Forelimb muscle (tissue), 1 donor: Measurements from ENCODE around the gene AFDN. TPM values are rescaled to one million over a fixed set of nuclear protein-coding genes. Genes with fewer than 3 reads are reported as not detected.

Experiments
- DNase-seq: peaks from one replicate; pipeline ENCODE4 v3.0.0-alpha.2; 2013; ENCODE audit warnings: low read depth
- polyA plus RNA-seq: library from polyadenylated mRNA; unstranded; fragments of 120-200 nt; gene quantifications from one replicate; pipeline ENCODE4 v1.2.1, GENCODE V29; 2013; ENCODE audit not compliant: insufficient read length

Gene AFDN
- polyA plus RNA-seq, 1 donor = 45.7 TPM

DNA sequence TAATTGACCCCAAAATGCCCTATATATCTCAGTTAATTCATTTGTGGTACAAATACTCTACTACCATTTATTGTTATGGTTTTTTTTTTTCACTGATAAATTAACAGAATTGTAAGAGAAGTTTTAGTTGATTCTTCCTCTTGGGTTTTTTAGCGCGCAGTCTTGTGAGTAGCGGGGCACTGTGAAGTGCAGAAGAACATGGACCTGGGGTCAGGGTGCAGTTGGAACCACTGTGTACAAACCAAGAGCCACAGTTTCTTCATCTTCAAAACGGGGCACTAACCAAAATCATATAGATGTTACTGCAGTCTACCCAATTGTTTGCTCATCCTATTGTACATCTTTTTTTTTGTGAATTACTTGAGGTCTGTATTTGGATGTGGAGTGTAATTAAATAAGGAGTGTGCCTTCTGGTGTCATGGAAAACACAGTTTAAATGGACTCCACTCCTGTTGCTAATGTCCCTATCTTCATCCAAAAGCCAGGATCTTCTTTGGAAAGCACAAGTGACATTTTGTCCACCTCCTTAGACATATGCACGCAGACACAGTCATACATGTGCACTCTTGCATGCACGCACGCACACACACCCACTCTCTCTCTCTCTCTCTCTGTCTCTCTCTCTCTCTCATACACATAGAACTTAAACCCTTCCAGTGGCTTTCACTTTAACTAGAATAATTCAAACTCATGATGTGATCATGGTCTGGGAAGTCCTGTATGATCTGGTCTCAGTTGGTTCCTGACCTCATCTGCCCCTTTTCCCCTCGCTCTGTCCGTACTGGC lies 51.5 kb downstream of the AFDN start:
- no peak for DNase-seq

DNA sequence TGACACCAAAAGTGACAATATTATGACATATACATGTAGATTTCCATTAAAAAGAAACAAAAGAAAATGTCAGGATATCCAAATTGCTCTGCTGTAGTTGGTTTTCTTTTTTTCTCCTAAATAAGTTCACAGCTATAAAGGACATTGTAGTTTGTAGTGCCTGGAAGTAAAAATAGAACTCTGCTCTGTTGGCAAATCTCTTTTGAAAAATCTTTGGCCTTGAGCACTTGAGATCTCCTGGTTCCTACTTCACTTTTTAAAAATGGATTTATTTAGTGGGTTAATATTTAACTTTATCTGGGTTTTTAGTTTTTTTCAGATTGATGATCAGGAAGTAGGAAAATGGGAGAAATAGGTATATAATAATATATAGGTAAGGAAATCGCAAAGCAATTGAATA lies 52.9 kb downstream of the AFDN start:
- no peak for DNase-seq

DNA sequence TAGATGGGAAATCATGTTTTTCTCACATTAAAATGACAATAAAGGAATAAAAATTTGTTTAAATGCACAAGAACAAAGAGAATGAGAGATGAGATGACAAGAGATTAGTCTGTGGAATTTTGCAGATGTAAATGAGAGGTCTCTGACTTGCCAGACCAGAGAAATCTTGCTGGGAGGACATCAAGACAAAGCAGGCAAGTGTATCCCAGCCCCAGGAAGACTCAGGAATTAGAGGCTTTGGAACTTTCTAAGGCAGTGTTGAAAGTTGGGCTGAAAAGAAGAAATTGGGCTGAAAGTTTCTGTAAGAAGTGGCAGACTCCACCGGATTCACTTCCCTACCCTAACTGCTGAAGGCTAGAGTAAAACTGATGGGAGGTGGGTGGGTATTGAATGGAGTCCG lies 54.6 kb downstream of the AFDN start:
- no peak for DNase-seq

DNA sequence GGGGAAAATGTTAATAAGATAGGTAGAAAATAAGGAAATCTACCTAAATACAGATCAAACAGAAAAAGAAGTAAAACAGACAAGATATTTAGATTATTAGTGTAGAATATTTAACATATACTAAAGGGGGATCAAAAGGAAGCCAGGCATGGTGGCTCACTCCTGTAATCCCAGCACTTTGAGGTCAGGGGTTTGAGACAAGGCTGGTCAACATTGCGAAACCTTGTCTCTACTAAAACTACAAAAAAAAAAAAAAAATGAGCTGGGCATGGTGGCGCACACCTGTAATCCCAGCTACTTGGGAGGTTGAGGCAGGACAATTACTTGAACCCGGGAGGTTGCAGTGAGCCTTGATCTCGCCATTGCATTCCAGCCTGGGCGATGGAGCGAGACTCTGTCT lies 55.5 kb downstream of the AFDN start:
- no peak for DNase-seq

DNA sequence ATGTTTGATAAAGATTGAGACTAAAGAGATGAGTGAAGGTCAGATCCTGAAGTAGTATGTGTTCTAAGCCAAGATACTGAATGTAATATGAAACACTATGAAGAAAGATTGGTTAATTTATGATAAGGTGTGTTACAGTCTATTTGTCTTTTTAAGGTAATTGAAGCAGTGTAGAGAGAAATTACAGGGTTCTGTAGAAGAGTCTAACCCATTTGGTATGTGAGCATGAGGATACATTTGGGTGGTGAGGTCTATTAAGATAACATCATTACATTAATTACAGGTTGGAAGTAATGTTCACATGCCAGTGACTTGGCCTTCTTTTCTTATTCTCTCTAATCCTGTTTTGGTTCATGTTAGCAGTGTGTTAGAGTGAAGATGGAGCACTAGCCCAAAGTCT lies 61.4 kb downstream of the AFDN start:
- DNase-seq = no peak

DNA sequence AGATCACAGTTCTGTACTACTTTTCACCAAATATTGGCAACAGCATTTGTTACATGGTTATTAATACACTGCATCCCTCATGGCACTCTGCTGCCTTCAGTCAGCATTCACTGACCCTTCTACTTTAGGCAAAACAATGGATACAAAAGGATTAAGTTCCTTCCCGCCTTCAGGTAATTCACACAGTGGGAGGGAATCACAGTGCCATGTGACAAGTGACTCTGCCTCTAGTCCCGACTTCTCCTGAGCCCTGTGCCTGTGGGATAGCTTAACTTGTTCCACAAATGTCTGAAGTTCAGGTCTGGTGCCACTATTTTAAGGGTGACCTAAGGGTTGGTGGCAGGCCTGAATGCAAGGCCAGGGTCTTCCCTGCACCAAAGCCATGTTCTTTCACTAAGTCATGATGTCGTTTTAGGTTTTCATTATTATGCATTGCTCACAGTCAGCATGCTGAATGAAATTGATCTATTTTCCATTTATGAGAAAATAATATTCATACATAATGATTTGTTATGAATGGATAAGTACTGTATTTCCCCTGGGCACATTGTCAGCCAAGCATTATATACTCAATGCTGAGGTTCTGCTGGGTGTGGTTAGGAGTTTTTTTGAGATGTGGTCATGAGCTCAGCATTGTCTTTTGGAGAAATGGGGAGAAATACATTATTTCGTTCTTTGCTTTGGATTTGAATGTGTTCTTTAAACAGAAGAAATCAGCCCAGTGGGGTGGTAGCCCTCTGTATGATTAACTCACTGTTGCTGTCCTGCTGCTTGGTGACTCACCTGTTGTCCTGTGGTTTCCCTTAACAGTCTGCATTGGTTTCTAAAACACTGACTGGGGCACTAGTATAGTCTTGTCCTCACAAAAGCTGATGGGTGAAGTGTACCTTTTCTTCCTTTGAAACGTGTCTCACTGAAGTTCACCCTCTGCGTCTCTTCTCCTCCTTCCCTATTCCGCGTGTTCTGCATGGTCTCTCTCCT lies 66.4 kb downstream of the AFDN start:
- DNase-seq = peak; percentile 9

DNA sequence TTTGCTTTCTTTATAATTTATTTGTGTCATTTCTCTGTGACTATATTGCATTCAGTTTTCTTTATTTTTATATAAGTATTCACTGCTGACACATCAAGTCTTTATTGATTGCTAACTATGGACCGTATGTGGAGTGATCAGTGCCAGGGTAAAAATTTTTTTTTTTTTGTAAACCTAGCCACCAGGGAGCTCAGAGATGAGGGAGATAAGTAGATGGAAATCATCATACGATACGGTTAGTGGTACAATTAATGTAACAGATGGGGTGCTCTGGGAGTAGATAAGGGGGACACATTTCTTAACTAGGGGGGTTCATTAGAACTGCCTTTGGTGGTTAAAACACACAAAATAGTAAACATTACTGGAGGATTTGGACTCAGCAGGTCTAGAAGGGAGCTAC lies 68.3 kb downstream of the AFDN start:
- DNase-seq = no peak

DNA sequence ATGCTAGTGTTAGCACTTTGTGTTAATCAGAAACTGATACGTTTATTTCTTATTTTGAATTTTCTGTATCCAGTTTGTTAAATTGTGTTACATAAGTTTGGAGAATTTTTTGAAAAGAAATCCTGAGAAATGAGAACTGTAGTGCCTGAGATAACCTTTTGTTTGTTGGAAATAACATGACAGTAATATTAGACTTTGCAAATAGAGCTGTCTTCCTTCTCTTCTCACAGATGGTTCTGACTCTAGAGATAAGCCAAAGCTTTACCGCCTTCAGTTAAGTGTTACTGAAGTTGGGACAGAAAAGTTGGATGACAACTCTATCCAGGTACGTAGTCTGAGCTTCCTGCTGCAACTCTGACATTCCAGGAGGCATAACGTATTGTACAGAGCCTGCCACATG lies 69.9 kb downstream of the AFDN start:
- no peak for DNase-seq

DNA sequence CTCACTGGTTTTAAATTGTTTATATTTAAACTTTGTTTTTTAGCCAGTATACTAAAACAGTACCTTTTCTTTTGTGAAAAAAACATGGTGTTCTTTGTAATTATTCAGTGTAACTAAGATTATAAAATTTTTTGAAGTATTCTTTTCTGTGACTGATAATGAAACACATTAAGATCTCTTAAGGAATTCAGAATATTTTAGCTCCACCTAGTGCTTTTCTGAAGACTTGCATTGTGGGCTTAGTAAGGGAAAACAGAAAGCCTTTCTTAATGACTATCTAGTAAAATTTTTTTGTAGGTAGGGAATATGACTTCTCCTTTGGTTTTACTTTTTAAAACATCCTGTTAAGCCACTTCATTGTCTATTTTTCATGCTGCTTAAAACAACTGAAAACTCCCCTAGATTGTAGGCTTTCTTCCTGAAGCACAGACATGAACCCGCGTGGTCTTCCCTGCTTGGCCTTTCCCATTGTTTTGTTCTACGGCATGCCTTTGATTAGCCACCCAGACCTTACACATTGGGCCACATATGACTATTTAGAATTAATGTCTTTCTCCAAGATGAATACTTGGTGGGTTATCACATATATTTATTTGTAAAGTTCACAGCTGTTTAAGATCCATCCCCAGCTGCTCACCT lies 72.1 kb downstream of the AFDN start:
- peak; percentile 6 for DNase-seq

DNA sequence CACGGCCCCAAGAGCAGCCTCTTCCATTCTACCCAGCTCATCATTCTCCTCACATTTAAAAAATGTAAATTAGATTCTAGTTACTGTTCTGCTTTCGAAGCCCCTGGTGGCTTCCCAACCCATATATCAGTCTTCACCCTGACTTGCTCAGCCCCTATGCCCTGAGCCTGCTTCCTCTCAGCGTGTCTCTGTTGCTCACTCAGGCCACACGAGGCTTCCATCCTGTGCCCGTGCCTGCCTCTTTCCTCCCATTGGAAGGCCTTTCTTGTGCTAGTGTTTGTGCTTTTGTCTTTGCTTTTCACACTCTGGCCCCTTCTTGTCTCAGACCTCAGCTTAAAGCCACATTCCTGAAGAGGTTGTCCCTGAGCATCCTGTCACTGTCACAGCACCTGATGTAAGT lies 78.1 kb downstream of the AFDN start:
- DNase-seq = no peak

DNA sequence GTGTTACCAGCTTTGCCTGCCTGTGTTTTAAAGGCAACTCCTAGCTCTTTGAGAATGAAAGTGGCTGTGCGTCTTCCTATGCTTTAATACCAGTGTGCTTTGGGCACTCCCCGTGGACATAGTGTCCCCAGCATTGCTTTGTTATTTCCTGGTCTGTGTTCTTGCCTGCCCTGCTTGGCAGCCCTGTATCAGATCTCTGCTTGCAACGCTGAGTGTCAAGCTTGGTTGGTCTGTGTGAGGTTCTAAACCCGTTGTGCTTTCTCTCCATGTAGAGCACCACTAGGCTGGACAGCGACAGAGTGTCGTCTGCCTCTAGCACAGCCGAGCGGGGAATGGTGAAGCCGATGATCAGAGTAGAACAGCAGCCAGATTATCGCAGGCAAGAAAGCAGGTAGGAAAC lies 80.2 kb downstream of the AFDN start:
- no peak for DNase-seq

DNA sequence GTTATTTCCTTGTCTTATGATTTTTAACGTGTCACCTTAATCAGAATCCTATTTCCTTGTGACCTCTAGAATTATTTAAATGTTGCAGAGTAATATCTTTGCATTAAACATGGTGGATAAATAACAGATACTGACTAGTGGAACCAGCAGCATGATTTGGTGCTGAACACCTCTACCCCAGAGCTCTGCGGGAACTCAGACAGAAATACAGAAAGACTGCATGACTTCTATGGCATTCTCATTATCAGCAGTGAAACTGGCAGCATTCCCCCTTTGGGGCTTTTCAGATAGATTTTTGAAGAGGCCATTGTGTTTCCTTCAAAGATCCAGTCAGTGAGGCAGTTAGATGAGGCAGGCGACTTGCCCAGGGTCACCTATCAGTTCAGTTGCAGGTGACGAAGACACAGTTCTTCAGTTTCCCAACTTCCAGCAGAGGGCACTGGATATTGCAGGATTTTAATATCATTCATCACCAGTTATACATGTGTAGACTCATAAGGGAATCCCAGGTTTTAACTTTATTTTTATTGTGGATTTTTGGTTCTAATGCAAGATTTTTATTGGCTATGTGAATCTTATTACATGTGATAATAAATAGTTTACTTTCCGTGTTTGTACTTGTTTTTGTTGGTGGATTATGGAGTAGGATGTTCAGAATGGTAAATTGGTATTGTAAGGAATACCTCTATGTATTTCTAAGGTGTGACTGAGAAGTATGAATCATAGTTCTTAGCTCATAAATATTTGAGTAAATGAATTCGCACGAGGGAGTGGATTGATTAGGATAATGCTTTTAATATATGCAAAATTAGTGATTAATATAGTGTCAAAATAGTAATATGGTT lies 81.3 kb downstream of the AFDN start:
- DNase-seq = no peak

DNA sequence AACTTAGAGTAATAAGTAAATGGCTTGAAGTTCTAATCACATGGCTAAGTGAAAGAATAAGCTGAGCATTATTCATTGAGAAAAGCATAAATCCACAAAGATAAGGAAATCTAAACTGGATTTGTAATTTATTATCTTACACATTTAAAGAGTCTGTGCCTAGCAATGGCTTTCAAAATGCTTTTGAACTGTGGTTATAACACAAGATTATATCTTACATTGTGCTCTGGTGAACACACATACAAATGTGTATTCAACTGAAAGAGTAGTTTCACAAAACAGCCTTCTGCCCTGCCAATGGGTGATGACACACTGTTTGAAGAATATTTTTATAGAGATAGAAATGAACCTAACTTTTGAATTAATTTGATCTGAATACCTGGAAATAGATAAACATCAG lies 83.3 kb downstream of the AFDN start:
- DNase-seq = no peak

DNA sequence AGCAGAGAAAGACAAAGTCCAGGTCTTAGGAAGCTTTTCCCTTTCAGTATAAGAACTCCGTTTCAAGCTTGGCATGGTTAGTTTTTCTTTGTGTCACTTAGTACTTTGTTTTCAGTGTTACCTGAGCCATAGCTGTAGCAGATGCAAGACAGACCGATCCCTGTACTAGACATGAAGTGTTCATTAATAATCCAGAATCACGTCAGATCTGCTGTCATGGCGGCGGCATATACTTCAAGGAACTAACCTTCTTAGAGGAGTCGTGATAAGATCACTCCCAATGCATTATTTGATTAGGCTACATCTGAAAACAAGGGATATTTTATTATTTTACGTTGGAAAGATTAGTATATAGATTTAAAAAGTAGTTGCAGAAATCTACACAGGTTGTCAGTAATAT lies 83.9 kb downstream of the AFDN start:
- DNase-seq = no peak

DNA sequence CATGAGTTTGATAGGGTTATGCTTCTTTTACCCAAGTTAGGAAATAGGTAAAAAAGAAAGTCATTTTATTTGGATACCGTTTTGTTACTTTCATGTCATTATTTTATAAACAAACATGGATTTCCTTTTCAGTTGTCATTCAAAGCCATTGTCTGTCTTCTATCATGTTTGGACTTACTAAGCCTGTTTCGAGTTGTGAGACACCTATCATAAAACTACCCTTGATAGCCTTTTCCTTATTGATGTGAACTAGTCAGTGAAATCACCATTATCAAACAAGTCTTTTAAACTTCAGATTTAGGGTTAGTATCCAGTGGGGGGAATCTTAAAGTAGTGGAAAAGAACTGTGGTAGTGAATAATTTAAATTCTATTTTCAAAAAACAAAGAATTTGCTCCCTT lies 85.8 kb downstream of the AFDN start:
- no peak for DNase-seq

DNA sequence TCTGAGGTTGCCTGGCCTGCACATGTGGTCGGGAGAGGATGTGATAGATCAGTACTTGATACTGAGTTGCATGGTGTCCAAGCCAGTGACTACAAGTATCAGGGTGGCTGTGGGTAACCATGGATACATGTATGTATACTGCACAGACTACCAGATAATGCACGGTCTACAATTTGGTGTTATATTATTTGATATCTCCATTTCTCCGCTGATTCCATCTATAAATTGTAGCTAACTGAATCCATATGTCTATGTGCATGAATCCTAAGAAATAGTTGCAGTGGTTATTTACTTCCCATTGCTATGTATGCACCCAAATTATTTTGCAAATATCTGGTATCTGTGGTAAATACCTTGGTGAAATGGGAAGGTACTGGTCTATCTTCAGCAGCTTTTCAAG lies 87.0 kb downstream of the AFDN start:
- DNase-seq = no peak

DNA sequence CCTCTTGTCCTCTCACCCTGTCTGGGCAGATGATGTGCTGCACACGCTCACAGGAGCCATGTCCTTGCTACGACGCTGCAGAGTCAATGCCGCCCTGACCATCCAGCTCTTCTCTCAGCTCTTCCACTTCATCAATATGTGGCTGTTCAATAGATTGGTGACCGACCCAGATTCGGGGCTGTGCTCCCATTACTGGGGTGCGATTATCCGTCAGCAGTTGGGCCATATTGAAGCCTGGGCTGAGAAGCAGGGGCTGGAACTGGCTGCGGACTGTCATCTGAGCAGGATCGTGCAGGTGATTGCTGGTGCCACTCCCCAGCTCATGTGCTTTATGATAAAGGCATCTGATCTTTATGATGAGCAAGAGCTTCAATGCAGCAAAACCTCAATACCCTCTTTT lies 88.4 kb downstream of the AFDN start:
- DNase-seq = no peak

DNA sequence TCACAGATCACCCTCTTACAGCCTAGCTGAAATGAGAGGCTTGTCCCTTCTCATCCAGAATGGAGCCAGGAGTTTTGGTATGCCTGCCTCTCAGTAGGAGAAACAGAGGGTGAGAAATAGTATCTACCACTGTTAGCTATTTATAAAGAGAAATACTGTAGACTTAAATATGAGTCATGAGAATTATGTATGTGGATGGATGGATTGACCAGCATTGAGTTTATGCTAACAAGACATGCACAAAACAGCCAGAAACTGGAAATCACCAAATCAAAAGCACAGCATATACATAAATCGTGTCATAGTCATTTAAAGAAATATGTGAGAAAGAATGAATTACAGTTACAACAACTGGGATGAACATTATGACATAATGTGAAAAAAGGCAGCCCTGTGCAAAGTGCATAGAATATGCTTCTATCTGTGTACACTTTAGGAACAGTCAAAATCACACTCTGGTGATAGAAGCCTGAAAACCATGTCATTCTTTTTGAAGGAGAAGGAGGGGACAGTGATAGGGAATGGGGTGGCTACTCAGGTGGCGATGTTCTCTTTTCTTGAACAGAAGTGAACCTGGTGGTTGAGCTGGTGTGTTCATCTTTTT lies 90.9 kb downstream of the AFDN start:
- no peak for DNase-seq

DNA sequence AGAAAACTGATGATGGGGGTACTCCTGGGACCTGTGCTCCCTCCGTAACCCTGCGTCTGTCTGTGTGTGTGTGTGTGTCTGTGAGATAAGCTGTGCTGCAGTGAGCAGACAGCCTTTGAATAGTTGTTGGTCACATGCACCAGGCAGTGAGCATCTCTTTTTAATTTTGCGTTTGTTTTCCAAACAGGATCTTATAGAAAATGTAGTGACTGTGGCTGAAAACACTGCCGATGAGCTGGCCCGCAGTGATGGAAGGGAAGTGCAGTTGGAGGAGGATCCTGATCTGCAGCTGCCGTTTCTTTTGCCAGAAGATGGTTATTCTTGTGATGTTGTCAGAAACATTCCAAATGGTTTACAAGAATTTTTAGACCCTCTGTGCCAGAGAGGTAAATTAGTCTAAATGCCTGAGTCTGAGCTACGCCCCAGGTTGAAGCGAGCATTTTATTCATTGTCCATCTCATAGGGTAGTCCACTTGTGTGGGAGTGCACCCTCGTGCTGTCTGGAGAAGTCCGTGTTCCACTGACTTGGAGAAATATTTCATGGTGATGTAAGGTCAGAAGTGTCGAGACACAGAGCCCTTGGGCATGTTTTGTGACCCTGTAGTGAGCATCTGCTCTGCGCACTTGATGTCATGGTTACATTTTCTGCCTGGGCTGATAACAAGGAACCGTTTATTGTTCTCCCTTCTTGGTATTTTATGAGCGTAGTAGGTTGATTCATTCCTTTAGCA lies 92.0 kb downstream of the AFDN start:
- DNase-seq = no peak

DNA sequence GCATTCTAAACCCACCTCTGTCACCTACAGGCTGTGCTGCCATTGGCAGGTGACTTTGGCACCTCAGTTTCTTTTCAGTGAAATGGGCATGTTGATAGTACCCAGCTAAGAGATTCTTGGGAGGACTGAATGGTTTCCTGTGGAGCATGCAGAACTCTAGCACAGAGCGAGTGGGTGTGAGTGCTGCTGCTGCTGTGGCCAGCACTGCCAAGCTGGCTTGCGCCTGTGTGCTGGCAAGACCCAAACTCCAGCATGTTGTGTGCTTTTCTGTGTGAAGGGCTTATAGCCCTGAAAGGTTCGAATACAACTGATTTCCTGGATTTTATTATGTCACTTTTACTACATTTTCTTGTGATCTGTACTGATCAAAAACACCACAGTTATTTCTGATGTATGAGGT lies 92.6 kb downstream of the AFDN start:
- no peak for DNase-seq
